Lower leg skin (tissue), 3 donors: ENCODE measurements around the gene JUP.

Experiments
- CTCF ChIP-seq, 3 donors: fragments of 450-650 bp; IDR thresholded peaks; one replicate each; pipeline ENCODE4 v1.5.1; 2016; ENCODE audit warnings: antibody characterized with exemption in 3 of 3, mild to moderate bottlenecking in 3 of 3, moderate library complexity in 2 of 3
- POLR2A ChIP-seq, 2 donors: fragments of 450-650 bp; IDR thresholded peaks; one replicate each; pipeline ENCODE4 v1.6.1; 2016 to 2017; ENCODE audit warnings: antibody characterized with exemption in 2 of 2, mild to moderate bottlenecking in 1 of 2, moderate library complexity in 1 of 2

- no peak for TF ChIP-seq POLR2A (IDR thresholded peaks at IDR 0.05)
- no peak for TF ChIP-seq CTCF (IDR thresholded peaks at IDR 0.05)
These were observed 10.9 kb downstream of the JUP start for GRCh38 chr17:41775394-41776226.
